Pancreas (tissue), 10 donors: ENCODE measurements around the gene UBTD2. TPM values are rescaled to one million over a fixed set of nuclear protein-coding genes. Genes with fewer than 3 reads are reported as not detected.

Experiments used
- ATAC-seq, 4 donors: fragments of 200-7000 bp; cut with Tn5 transposase; one replicate each; pipeline versions ENCODE4 v1.8.0 to v1.9.1; 2020; ENCODE audit warnings: mild to moderate bottlenecking in 4 of 4, moderate library complexity in 4 of 4
- DNase-seq, 6 donors: peaks; one replicate each; pipeline ENCODE4 v3.0.0-alpha.2; 2020
- FAIRE-seq: peaks from 2 replicates; lab custom pipeline; 2012; peaks lifted over from hg19 to GRCh38; lab: Jason Lieb, UNC
- H3K27ac ChIP-seq, 4 donors: fragments of 200-600 bp; sonication (generic); 1 replicate in 3 of 4; 2 replicates in 1 of 4; pipeline versions ENCODE4 v1.5.0 to v1.8.0; 2020
- H3K27me3 ChIP-seq, 4 donors: fragments of 200-600 bp; one replicate each; pipeline ENCODE4 v1.8.0; 2021
- H3K36me3 ChIP-seq, 3 donors: fragments of 200-600 bp; sonication (generic) in 1 of 3; one replicate each; pipeline versions ENCODE4 v1.5.0 to v1.8.0; 2020 to 2021
- H3K4me1 ChIP-seq, 3 donors: fragments of 200-600 bp; one replicate each; pipeline ENCODE4 v1.8.0; 2021
- H3K4me3 ChIP-seq, 4 donors: fragments of 200-600 bp; sonication (generic) in 2 of 4; one replicate each; pipeline versions ENCODE4 v1.5.0 to v1.8.0; 2020 to 2021
- H3K9me3 ChIP-seq, 4 donors: fragments of 200-600 bp; one replicate each; pipeline ENCODE4 v1.8.0; 2021
- CTCF ChIP-seq, 4 donors: fragments of 200-600 bp; sonication (generic) in 3 of 4; IDR thresholded peaks; one replicate each; pipeline versions ENCODE4 v1.5.0 to v1.8.0; 2021; ENCODE audit warnings: antibody characterized with exemption in 4 of 4
- WGBS, 2 donors: extraction: QIAGEN DNeasy Blood & Tissue Kit; methylation state at CpG; one replicate each; pipeline ENCODE4 v1.1.7; 2013; 5-methylcytosine and 5-hydroxymethylcytosine counted together
- intact Hi-C, 3 donors: fragments of 100-400 bp; cut with DNase I; formaldehyde crosslinking; loops; one replicate each; pipeline versions ENCODE4 v1.11.1 to v1.14.2; 2022
- polyA plus RNA-seq, 2 donors: library from polyadenylated mRNA; stranded (reverse); fragments of 200-250 nt; gene quantifications; one replicate each; pipeline ENCODE4 v1.2.3, GENCODE V29; 2013
- total RNA-seq, 6 donors: library from RNA; stranded (reverse); fragmentation: NEBNext Ultra II Directional in 4 of 6; extraction: Animal tissue kit (Norgen Biotek cat#: 25700) in 4 of 6; gene quantifications; one replicate each; pipeline versions ENCODE4 v1.2.1 to v1.2.4, GENCODE V29; 2021 to 2023
- donor health status: healthy with polysubstance abuse.
- donor health status: DM: no; HTN: no; CAD: no; lungs with moderate emphysema.
- donor health status: DM: no; HTN: no; CAD: no.
- donor health status: control.
- donor health status: control.
- donor health status: Bipolar disorder and iron deficiency.
- donor health status: DM: yes; HTN: yes; CAD: no.
- donor health status: DM: no; HTN: no; CAD: no.
- donor health status: DM: no; HTN: no; CAD: no.
- donor health status: DM: yes; HTN: yes; CAD: no.

UBTD2 gene
- total and polyA plus RNA-seq, 8 donors = 4.5 to 12.9 (median 6.9) TPM

GRCh38 chr5:172302047-172302710 is 18.6 kb upstream of the UBTD2 start:
- Histone ChIP-seq H3K27ac (no peak overlapping the region), H3K9me3 (no peaks in the 10 kb centered on the region), H3K4me3 (no peak overlapping the region), H3K36me3 (no peaks in the 10 kb centered on the region), H3K27me3 (no peaks in the 10 kb centered on the region), H3K4me1 (no peaks in the 10 kb centered on the region)
- DNase-seq (no peak), FAIRE-seq (no peak), ATAC-seq (peak in 1 of 4 donors; percentile 56)
- WGBS, 2 donors = 66 to 68% methylated on average over 9 of the region's 9 CpGs
- intact Hi-C loops = no loop called here
- no peak for TF ChIP-seq CTCF (IDR thresholded peaks at IDR 0.05)

- Histone ChIP-seq H3K4me1 (no peaks in the 10 kb centered on the region), H3K36me3 (no peaks in the 10 kb centered on the region), H3K27ac (no peak overlapping the region), H3K27me3 (no peaks in the 10 kb centered on the region), H3K4me3 (no peak overlapping the region), H3K9me3 (no peaks in the 10 kb centered on the region)
- ATAC-seq = peak in 1 of 4 donors; percentile 41
- TF ChIP-seq CTCF (IDR thresholded peaks at IDR 0.05) = no peak
- 78 to 83% methylated on average over 2 of the region's 2 CpGs for WGBS, 2 donors
- DNase-seq = no peak
- intact Hi-C loops = loop anchor here in 1 of 3 donors (10.0 kb wide), 1 partner anchor 195 kb away; no protein-coding TSS in a partner anchor
- no peak for FAIRE-seq
These were observed 16.4 kb upstream of the UBTD2 start for GRCh38 chr5:172299916-172300439.

- H3K9me3 ChIP-seq = no peaks in the 10 kb centered on the region
- H3K36me3 ChIP-seq = no peaks in the 10 kb centered on the region
- no peaks in the 10 kb centered on the region for H3K27me3 ChIP-seq
- H3K4me3 ChIP-seq = no peak overlapping the region
- H3K4me1 ChIP-seq = peaks cover 4 to 8% (median 5%) of the 10 kb centered on the region in 3 donors
- ATAC-seq = no peak
- intact Hi-C loops = loop anchor here in 1 of 3 donors (10.0 kb wide), 1 partner anchor 190 kb away; no protein-coding TSS in a partner anchor
- no peak overlapping the region for H3K27ac ChIP-seq
- DNase-seq = no peak
- FAIRE-seq = no peak
- TF ChIP-seq CTCF (IDR thresholded peaks at IDR 0.05) = no peak
These were observed 11.3 kb upstream of the UBTD2 start for GRCh38 chr5:172294831-172295230.

GRCh38 chr5:172293745-172294342 is 10.3 kb upstream of the UBTD2 start:
- ATAC-seq = peak; percentile 76 to 90 (median 86)
- H3K9me3 ChIP-seq = no peaks in the 10 kb centered on the region
- H3K4me3 ChIP-seq = no peak overlapping the region
- WGBS, 2 donors = 24 to 29% methylated on average over 2 of the region's 2 CpGs
- intact Hi-C loops = loop anchor here in 1 of 3 donors (10.0 kb wide), 1 partner anchor 189 kb away; no protein-coding TSS in a partner anchor
- H3K27ac ChIP-seq = no peak overlapping the region
- H3K27me3 ChIP-seq = no peaks in the 10 kb centered on the region
- TF ChIP-seq CTCF (IDR thresholded peaks at IDR 0.05) = peak in 2 of 4 donors; percentile 2 to 4
- no peaks in the 10 kb centered on the region for H3K36me3 ChIP-seq
- peaks cover 4 to 8% (median 5%) of the 10 kb centered on the region in 3 donors for H3K4me1 ChIP-seq
- DNase-seq = peak in 2 of 6 donors; percentile 37 to 46
- no peak for FAIRE-seq
